CD14-positive monocyte (primary cell): Measurements from ENCODE around the gene DNAJB13. TPM values are rescaled to one million over a fixed set of nuclear protein-coding genes. Genes with fewer than 3 reads are reported as not detected.

Source experiments
- DNase-seq, 3 donors: peaks; one replicate each; pipeline ENCODE4 v3.0.0-alpha.2; 2011 to 2022
- H2AFZ ChIP-seq: 2 replicates; pipeline ENCODE4 v1.6.0; 2012; ENCODE audit warnings: mild to moderate bottlenecking, low read depth, low read length, inconsistent platforms; ENCODE audit not compliant: insufficient read depth, poor library complexity, severe bottlenecking
- H3K27ac ChIP-seq, 2 donors: 1 replicate in 1 of 2; 2 replicates in 1 of 2; pipeline ENCODE4 v1.5.1; 2012 to 2013; ENCODE audit warnings: low read length in 2 of 2, control low read depth in 1 of 2, inconsistent platforms in 1 of 2, low read depth in 1 of 2, mild to moderate bottlenecking in 1 of 2
- H3K27me3 ChIP-seq, 2 donors: one replicate each; pipeline versions ENCODE4 v1.6.0 to v1.6.1; 2011 to 2013; ENCODE audit warnings: low read length in 2 of 2; ENCODE audit not compliant: control insufficient read depth in 2 of 2, insufficient read depth in 2 of 2
- H3K36me3 ChIP-seq, 2 donors: replicated peaks in 1 of 2; 1 replicate in 1 of 2; 2 replicates in 1 of 2; pipeline versions ENCODE4 v1.5.1 to v1.6.1; 2012 to 2013; ENCODE audit warnings: low read length in 2 of 2, control low read depth in 1 of 2, inconsistent platforms in 1 of 2, mild to moderate bottlenecking in 1 of 2; ENCODE audit not compliant: insufficient read depth in 2 of 2, control insufficient read depth in 1 of 2
- H3K4me1 ChIP-seq, 2 donors: 1 replicate in 1 of 2; 2 replicates in 1 of 2; pipeline versions ENCODE4 v1.5.1 to v1.6.1; 2012 to 2013; ENCODE audit warnings: low read length in 2 of 2, control low read depth in 1 of 2, inconsistent platforms in 1 of 2, mild to moderate bottlenecking in 1 of 2, moderate library complexity in 1 of 2; ENCODE audit not compliant: insufficient read depth in 2 of 2, control insufficient read depth in 1 of 2
- H3K4me2 ChIP-seq: replicated peaks from 2 replicates; pipeline ENCODE3; 2012; ENCODE audit warnings: low read length, moderate library complexity, mild to moderate bottlenecking; ENCODE audit not compliant: poor library complexity, severe bottlenecking; ENCODE audit errors: extremely low read depth
- H3K4me3 ChIP-seq, 3 experiments: fragments of 200-600 bp in 1 of 3; sonication (generic) in 1 of 3; replicated peaks in 1 of 3; 1 replicate in 2 of 3; 2 replicates in 1 of 3; pipeline ENCODE4 v1.5.1; 2011 to 2013; ENCODE audit warnings: low read length in 3 of 3, mild to moderate bottlenecking in 3 of 3, control low read depth in 2 of 3, low read depth in 2 of 3, inconsistent platforms in 1 of 3, moderate library complexity in 1 of 3
- H3K79me2 ChIP-seq: 2 replicates; pipeline ENCODE4 v1.6.0; 2012; ENCODE audit warnings: mild to moderate bottlenecking, control low read depth, inconsistent platforms, low read length, moderate library complexity; ENCODE audit not compliant: insufficient read depth
- H3K9ac ChIP-seq: 2 replicates; pipeline ENCODE4 v1.6.0; 2017; ENCODE audit warnings: low read length, mild to moderate bottlenecking; ENCODE audit not compliant: insufficient read depth, poor library complexity, severe bottlenecking
- H3K9me3 ChIP-seq, 2 donors: replicated peaks in 1 of 2; 1 replicate in 1 of 2; 2 replicates in 1 of 2; pipeline versions ENCODE4 v1.5.1 to v1.6.1; 2012 to 2013; ENCODE audit warnings: low read length in 2 of 2, control low read depth in 1 of 2; ENCODE audit not compliant: control insufficient read depth in 1 of 2, insufficient read depth in 1 of 2
- H4K20me1 ChIP-seq: 2 replicates; pipeline ENCODE4 v1.6.0; 2012; ENCODE audit warnings: mild to moderate bottlenecking, low read length, control low read depth, moderate library complexity; ENCODE audit not compliant: insufficient read depth
- H3K27ac Mint-ChIP-seq, 7 donors: one replicate each; pipeline ENCODE4 v1.8.0; 2020; ENCODE audit warnings: mild to moderate bottlenecking in 7 of 7, mixed read lengths in 7 of 7, moderate library complexity in 6 of 7, inconsistent platforms in 2 of 7
- H3K27me3 Mint-ChIP-seq, 3 donors: one replicate each; pipeline ENCODE4 v1.8.0; 2021 to 2022; ENCODE audit warnings: low read depth in 3 of 3, mild to moderate bottlenecking in 3 of 3, mixed read lengths in 3 of 3, moderate library complexity in 3 of 3, inconsistent platforms in 1 of 3
- H3K36me3 Mint-ChIP-seq, 2 donors: one replicate each; pipeline ENCODE4 v1.8.0; 2020; ENCODE audit warnings: mixed read lengths in 2 of 2, inconsistent platforms in 1 of 2, mild to moderate bottlenecking in 1 of 2
- H3K4me1 Mint-ChIP-seq: one replicate; pipeline ENCODE4 v1.8.0; 2020; ENCODE audit warnings: mild to moderate bottlenecking, mixed read lengths
- H3K4me3 Mint-ChIP-seq, 2 donors: one replicate each; pipeline ENCODE4 v1.8.0; 2020; ENCODE audit warnings: mild to moderate bottlenecking in 2 of 2, mixed read lengths in 2 of 2, moderate library complexity in 1 of 2
- H3K9me3 Mint-ChIP-seq, 7 donors: one replicate each; pipeline ENCODE4 v1.8.0; 2020 to 2022; ENCODE audit warnings: mixed read lengths in 7 of 7, mild to moderate bottlenecking in 6 of 7, moderate library complexity in 6 of 7, inconsistent platforms in 2 of 7
- CTCF ChIP-seq: fragments of 200-600 bp; IDR thresholded peaks from one replicate; pipeline ENCODE4 v1.8.0; 2022; ENCODE audit warnings: antibody characterized with exemption, mild to moderate bottlenecking
- WGBS: methylation state at CpG from one replicate; pipeline ENCODE4 v1.1.5; 2013; ENCODE audit warnings: missing lambda C conversion rate; ENCODE audit not compliant: insufficient coverage; 5-methylcytosine and 5-hydroxymethylcytosine counted together
- intact Hi-C, 2 donors: fragments of 100-400 bp; cut with micrococcal nuclease; formaldehyde crosslinking; loops; one replicate each; pipeline versions ENCODE4 v1.15.0 to v1.15.1; 2023
- polyA plus RNA-seq, 3 donors: library from polyadenylated mRNA; depleted of rRNA in 1 of 3; unstranded in 2 of 3; stranded (reverse) in 1 of 3; fragments of 300-500 nt in 2 of 3; fragments of >200 nt in 1 of 3; fragmentation: Illumina TruSeq in 2 of 3; gene quantifications; 1 replicate in 2 of 3; 2 replicates in 1 of 3; pipeline ENCODE4 v1.2.3, GENCODE V29; 2012 to 2021

DNAJB13 gene
- polyA plus RNA-seq, 3 donors = not detected

GRCh38 chr11:73996161-73996747 lies 45.4 kb downstream of the DNAJB13 start:
- H3K4me3 ChIP-seq = no peak overlapping the region
- 100% methylated on average over 4 of the region's 4 CpGs for WGBS
- no peaks in the 10 kb centered on the region for H3K27me3 ChIP-seq
- Mint-ChIP-seq H3K4me1 (peaks cover 16% of the 10 kb centered on the region), H3K4me3 (no peak overlapping the region), H3K9me3 (no peaks in the 10 kb centered on the region), H3K36me3 (peaks cover 3 to 6% of the 10 kb centered on the region in 2 donors), H3K27ac (peak overlapping the region; percentile 88 to 94 (median 93)), H3K27me3 (no peaks in the 10 kb centered on the region)
- H2AFZ ChIP-seq = no peak overlapping the region
- no peak for TF ChIP-seq CTCF
- H3K27ac ChIP-seq = peak overlapping the region; percentile 5 to 94
- no peaks in the 10 kb centered on the region for H3K9me3 ChIP-seq
- H3K79me2 ChIP-seq = no peaks in the 10 kb centered on the region
- H4K20me1 ChIP-seq = no peaks in the 10 kb centered on the region
- H3K4me2 ChIP-seq = no peak overlapping the region
- peaks cover 13 to 24% of the 10 kb centered on the region in 2 donors for H3K4me1 ChIP-seq
- DNase-seq = no peak
- H3K36me3 ChIP-seq = peaks cover 0 to 6% of the 10 kb centered on the region in 2 donors
- intact Hi-C loops = no loop called here
- H3K9ac ChIP-seq = no peak overlapping the region

DNA sequence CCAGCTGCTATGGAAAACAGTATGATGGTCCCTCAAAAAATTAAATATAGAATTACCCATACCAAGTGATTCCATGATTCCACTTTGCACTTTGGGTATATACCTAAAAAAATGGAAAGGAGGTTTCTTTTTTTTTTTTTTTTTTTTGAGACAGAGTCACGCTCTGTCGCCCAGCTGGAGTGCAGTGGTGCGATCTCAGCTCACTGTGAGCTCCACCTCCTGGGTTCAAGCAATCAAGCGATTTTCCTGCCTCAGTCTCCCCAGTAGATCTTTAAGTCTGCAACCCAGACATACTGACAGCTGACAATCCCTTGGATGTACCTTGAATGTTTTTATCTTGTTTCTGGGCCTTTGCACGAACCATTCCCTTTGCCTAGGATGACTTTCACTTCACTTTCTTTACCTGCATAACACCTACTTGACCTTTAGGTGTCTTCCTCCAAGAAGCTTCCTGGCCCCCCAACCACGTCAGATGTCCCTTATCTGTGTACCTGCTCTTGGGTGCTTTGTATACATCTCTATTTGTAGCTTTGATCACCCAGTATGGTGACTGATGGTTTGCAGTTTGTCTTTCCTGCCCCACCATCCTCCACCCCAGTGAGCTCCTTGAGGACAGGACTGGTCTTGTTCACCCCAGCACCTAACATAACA lies 46.4 kb downstream of the DNAJB13 start:
- Histone ChIP-seq H3K27me3 (no peaks in the 10 kb centered on the region), H3K9me3 (no peaks in the 10 kb centered on the region), H3K79me2 (no peaks in the 10 kb centered on the region), H3K4me2 (no peak overlapping the region), H3K36me3 (peaks cover 0 to 10% of the 10 kb centered on the region in 2 donors), H2AFZ (no peak overlapping the region), H3K4me1 (peaks cover 13 to 24% of the 10 kb centered on the region in 2 donors), H4K20me1 (no peaks in the 10 kb centered on the region), H3K4me3 (no peak overlapping the region), H3K9ac (no peak overlapping the region), H3K27ac (no peak overlapping the region)
- no peak for TF ChIP-seq CTCF
- no peak overlapping the region for H3K4me3 Mint-ChIP-seq
- no peak for DNase-seq
- intact Hi-C loops = no loop called here
- no peaks in the 10 kb centered on the region for H3K27me3 Mint-ChIP-seq
- H3K9me3 Mint-ChIP-seq = no peaks in the 10 kb centered on the region
- 100% methylated on average over 2 of the region's 6 CpGs for WGBS
- peaks cover 7% of the 10 kb centered on the region in 2 donors for H3K36me3 Mint-ChIP-seq
- H3K27ac Mint-ChIP-seq = peak overlapping the region in 5 of 7 donors; percentile 21 to 82 (median 72)
- H3K4me1 Mint-ChIP-seq = peaks cover 16% of the 10 kb centered on the region
